Ectodermal cell (in vitro differentiated cells): ENCODE results near the gene ESPNL.

ENCODE experiments used
- H3K27ac ChIP-seq: 2 replicates; pipeline ENCODE4 v1.7.0; 2013; ENCODE audit warnings: mild to moderate bottlenecking, low read depth, low read length; ENCODE audit not compliant: insufficient read depth, poor library complexity, severe bottlenecking
- H3K27me3 ChIP-seq: 2 replicates; pipeline ENCODE4 v1.7.0; 2013; ENCODE audit warnings: mild to moderate bottlenecking, low read length; ENCODE audit not compliant: insufficient read depth, control insufficient read depth, poor library complexity, severe bottlenecking
- H3K36me3 ChIP-seq: one replicate; pipeline ENCODE4 v1.7.0; 2013; ENCODE audit warnings: low read length; ENCODE audit not compliant: control insufficient read depth, insufficient read depth
- H3K4me1 ChIP-seq: one replicate; pipeline ENCODE4 v1.7.0; 2013; ENCODE audit warnings: low read length; ENCODE audit not compliant: control insufficient read depth, insufficient read depth
- H3K4me3 ChIP-seq: 2 replicates; pipeline ENCODE4 v1.7.0; 2013; ENCODE audit warnings: low read depth, low read length, control low read depth; ENCODE audit not compliant: insufficient read depth
- H3K9me3 ChIP-seq: 2 replicates; pipeline ENCODE4 v1.7.0; 2013; ENCODE audit warnings: mild to moderate bottlenecking, low read length, moderate library complexity; ENCODE audit not compliant: control insufficient read depth
- WGBS, 2 experiments: methylation state at CpG; one replicate each; pipeline ENCODE4 v1.1.7; 2013; ENCODE audit warnings: missing lambda C conversion rate in 2 of 2; 5-methylcytosine and 5-hydroxymethylcytosine counted together

ESPNL gene

DNA sequence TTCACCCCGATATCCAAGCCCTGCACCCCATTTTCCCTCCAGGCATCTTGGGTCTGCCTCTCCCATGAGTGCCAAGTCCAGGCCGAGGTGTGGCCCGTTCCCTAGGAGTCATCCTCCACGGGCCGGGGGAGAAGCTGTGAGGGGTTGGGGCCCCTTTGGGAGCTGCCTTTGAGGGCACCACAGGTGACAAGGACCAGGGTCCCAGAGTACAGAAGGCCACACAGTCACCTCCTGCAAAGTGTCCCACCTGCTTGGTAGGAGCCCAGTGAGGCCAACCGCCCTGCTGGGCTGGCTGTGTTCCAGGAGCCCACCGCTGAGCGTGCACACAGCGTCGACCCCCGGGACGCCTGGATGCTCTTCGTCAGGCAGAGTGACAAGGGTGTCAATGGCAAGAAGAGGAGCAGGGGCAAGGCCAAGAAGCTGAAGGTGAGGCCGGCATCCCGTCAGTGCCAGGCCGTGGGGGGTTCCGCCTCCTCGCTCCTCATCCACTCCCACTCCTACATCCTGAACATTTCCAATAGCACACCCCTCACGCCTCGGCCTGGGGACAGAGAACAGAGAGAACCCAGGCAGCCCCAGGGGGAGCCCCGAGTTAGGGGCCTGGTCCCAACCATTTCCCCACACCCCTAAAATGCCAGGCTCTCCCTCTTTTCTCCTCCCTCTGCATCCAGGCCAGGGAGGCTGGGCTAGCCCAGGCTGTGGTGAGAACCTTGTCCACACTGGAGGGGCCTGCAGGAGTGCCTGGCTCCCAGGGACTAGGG is 61.3 kb downstream of the ESPNL start:
- 91 to 92% methylated on average over 21 of the region's 21 CpGs for WGBS, 2 experiments
- Histone ChIP-seq H3K4me1 (peaks cover 5% of the 10 kb centered on the region), H3K36me3 (no peaks in the 10 kb centered on the region), H3K4me3 (no peak overlapping the region), H3K9me3 (no peaks in the 10 kb centered on the region), H3K27ac (no peak overlapping the region), H3K27me3 (peaks cover 76% of the 10 kb centered on the region)

DNA sequence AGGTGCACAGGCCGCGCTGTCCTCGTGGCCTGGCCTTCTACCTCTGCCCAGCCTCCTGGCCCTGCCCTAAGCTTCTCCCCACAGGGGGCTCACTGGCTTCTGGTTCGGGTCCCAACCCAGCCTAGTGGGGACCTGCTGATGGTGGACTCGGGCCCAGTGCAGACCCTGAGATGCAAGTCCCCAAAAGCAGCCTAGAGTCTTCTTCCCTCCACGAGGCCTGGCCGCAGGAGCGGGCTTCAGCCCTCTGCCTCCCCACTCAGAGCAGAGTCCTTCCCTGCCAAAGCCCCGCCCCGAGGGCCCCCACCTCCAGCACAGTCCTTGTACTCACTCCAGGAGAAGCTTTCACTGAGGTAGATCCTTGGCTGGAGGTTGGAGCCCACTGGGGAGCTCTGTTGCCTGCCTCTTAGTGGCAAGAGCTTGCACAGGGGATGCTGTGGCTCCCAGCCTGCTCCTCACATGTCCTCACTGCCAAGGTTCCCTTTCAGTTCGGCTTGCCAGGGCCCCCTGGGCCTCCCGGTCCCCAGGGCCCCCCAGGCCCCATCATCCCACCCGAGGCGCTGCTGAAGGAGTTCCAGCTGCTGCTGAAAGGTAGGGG is 62.2 kb downstream of the ESPNL start:
- peaks cover 5% of the 10 kb centered on the region for H3K4me1 ChIP-seq
- 89 to 91% methylated on average over 14 of the region's 14 CpGs for WGBS, 2 experiments
- H3K4me3 ChIP-seq: no peak overlapping the region
- no peak overlapping the region for H3K27ac ChIP-seq
- no peaks in the 10 kb centered on the region for H3K9me3 ChIP-seq
- H3K36me3 ChIP-seq: no peaks in the 10 kb centered on the region
- H3K27me3 ChIP-seq: peaks cover 76% of the 10 kb centered on the region

DNA sequence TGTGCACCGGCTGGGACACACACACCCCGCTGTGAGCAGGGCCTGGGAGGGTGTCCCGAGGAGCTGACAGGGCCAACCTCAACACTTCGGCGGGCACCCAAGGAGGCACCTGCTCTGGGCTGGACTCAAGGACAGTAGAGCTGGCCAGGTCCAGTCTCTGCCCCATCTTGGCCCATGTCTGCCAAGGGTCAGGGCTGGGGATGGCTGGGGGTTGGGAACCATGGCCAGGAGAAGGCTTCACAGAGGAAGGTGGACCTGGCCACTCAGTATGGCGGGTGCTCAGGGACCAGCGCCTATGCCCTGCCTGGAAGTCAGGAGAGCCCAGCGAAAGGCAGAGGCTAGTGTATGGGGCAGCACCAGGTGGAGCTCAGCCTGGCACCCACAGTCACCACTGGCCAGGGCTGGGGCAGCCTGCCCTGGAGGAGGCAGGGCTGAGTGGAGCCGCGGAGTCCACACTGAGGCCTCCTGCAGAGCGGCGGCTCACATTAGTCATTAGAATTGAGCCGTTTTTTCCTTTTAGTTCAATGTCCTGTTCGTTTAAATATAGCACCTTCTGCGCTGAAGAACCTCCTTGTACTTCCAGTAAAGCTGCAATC is 62.8 kb downstream of the ESPNL start:
- Histone ChIP-seq H3K27ac (no peak overlapping the region), H3K4me3 (no peak overlapping the region), H3K27me3 (peaks cover 76% of the 10 kb centered on the region), H3K4me1 (peaks cover 5% of the 10 kb centered on the region), H3K9me3 (no peaks in the 10 kb centered on the region), H3K36me3 (no peaks in the 10 kb centered on the region)
- WGBS, 2 experiments: 75 to 81% methylated on average over 15 of the region's 15 CpGs

DNA sequence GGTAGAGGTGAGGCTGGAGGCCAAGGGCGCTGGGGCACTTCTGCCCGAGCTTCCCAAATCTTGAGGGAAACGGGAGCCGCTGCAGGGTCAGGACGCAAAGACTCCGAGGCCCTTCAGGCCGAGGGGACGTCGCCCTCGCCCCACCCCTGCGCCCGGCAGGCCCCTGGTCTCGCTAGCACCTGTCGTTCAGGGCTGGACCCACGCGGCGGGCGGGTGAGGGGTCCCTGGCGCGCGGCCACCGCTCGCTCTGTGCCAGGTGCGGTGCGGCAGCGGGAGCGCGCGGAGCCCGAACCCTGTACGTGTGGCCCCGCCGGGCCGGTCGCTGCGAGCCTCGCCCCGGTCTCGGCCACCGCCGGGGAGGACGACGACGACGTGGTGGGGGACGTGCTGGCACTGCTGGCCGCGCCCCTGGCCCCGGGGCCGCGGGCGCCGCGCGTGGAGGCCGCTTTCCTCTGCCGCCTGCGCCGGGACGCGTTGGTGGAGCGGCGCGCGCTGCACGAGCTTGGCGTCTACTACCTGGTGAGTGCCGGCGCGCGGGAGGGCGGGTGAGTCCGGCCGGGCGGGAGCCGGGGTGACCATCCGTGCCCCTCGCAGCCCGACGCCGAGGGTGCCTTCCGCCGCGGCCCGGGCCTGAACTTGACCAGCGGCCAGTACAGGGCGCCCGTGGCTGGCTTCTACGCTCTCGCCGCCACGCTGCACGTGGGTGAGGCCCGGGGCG is 63.5 kb downstream of the ESPNL start:
- no peaks in the 10 kb centered on the region for H3K36me3 ChIP-seq
- no peaks in the 10 kb centered on the region for H3K9me3 ChIP-seq
- H3K4me1 ChIP-seq: no peaks in the 10 kb centered on the region
- peaks cover 70% of the 10 kb centered on the region for H3K27me3 ChIP-seq
- no peak overlapping the region for H3K27ac ChIP-seq
- peak overlapping the region; percentile 27 for H3K4me3 ChIP-seq
- WGBS, 2 experiments: 8 to 10% methylated on average over 95 of the region's 95 CpGs

DNA sequence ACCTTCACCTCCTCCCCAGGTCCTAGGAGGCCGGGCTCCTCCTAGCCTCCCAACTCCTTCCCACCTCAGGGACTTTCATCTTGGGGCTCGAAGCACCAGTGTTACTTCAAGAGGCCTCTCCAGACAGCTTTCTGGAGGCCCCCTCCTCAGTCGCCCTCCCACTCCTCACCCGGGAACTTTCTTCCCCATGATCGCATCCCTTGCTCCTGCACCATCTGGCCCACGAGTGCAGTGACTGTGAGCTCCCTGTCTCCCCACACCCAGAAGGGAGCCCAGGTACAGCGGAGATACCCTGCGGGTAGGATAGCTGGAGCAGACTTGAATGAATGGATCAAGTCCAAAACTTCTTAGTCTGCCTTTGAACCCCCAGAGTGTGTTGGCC is 64.8 kb downstream of the ESPNL start:
- Histone ChIP-seq H3K27ac (no peak overlapping the region), H3K4me3 (no peak overlapping the region), H3K36me3 (peaks cover 9% of the 10 kb centered on the region), H3K27me3 (peaks cover 61% of the 10 kb centered on the region), H3K4me1 (no peaks in the 10 kb centered on the region), H3K9me3 (no peaks in the 10 kb centered on the region)
- 93 to 94% methylated on average over 8 of the region's 8 CpGs for WGBS, 2 experiments

DNA sequence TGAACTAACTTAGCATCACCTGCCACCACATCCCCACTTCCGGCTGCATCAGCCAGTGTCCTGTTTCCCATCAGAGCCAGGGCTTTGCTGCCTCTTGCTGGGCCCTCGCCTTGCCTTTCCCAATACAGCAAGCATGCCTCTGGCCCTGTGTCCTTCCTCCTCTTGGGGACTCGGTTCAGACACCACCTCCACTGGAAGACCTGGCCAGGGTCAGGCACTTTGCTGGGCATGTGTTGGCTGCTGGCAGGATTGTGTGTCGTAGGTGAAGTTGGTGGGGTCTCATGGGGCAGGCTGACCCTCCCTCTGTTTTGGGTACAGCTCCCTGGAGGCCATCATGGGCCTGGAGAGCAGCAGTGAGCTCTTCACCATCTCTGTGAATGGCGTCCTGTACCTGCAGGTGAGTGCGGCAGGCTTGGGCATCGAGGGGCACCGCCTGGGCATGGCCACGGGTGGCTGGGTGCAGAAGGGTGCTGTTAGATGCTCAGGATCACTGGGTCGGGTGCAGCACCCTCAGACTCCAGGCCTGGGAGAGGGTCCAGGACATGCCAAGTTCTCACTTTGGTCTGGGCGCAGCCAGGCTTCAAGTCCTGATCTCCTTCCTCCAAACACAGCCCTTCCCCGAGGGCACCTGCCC is 65.3 kb downstream of the ESPNL start:
- H3K36me3 ChIP-seq: peaks cover 9% of the 10 kb centered on the region
- no peaks in the 10 kb centered on the region for H3K9me3 ChIP-seq
- no peaks in the 10 kb centered on the region for H3K4me1 ChIP-seq
- no peak overlapping the region for H3K27ac ChIP-seq
- peaks cover 56% of the 10 kb centered on the region for H3K27me3 ChIP-seq
- WGBS, 2 experiments: 94 to 95% methylated on average over 12 of the region's 12 CpGs
- no peak overlapping the region for H3K4me3 ChIP-seq

DNA sequence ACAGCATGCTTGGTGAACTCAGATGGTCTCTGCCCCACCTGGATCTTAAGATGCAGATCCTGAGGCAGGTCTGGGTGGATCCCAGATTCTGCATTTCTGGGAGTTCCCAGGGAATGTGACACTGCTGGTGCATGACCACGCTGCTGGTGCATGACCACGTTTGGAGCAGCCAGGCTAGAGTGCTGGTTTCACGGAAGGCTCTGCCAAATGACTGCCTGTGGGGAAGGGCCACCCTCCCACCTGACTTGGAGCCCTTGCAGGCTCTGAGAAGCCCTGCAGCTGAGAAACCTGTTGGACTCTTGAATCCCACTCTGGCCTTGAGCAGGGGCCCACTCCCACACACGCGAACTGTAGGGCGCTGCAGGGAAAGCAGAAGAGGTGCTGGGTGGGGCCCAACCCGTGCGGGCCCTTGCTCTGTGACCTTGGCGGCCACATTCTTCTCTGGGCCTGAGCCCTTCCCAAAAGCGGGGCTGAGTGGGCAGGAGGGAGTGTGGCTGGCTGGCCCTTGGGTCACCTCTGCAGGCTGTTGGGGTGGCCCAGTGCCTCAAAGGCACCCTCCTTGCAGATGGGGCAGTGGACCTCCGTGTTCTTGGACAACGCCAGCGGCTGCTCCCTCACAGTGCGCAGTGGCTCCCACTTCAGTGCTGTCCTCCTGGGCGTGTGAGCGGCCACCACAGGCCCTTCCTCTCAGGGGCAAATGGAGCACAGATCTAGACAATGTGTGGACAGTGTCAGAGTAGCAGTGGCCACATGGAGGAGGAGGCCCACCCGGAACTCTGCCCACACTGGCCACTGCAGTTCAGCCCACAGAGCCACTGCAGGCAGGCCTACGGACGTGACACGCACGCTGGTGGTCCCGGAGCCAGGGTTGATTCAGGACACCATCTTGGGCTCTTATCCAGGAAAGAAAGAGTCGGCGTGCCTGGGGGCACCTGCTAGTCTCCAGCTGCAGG is 66.5 kb downstream of the ESPNL start:
- WGBS, 2 experiments: 93% methylated on average over 24 of the region's 24 CpGs
- Histone ChIP-seq H3K36me3 (peaks cover 13% of the 10 kb centered on the region), H3K4me3 (no peak overlapping the region), H3K9me3 (no peaks in the 10 kb centered on the region), H3K4me1 (no peaks in the 10 kb centered on the region), H3K27ac (no peak overlapping the region), H3K27me3 (peaks cover 43% of the 10 kb centered on the region)

DNA sequence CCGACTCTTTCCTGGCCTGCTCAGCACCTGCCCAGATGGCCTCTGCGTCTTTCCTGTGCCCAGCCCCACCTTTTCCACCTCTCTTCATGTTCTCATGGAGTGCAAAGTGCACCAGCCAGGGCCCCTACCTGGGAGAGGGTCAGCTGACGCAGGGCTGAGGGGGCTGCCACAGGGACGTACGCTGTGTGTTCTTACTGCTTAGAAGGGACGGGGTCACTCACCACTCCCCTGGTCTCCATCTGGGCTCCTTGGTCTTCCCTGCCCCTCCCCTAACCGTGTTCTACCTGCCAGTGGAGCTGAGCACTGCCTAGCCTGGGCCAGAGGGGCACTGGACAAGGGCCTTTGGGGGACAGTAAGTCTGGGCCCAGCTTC is 67.2 kb downstream of the ESPNL start:
- no peak overlapping the region for H3K27ac ChIP-seq
- H3K27me3 ChIP-seq: peaks cover 36% of the 10 kb centered on the region
- 92% methylated on average over 7 of the region's 7 CpGs for WGBS, 2 experiments
- no peak overlapping the region for H3K4me3 ChIP-seq
- H3K9me3 ChIP-seq: no peaks in the 10 kb centered on the region
- no peaks in the 10 kb centered on the region for H3K4me1 ChIP-seq
- H3K36me3 ChIP-seq: peaks cover 15% of the 10 kb centered on the region

DNA sequence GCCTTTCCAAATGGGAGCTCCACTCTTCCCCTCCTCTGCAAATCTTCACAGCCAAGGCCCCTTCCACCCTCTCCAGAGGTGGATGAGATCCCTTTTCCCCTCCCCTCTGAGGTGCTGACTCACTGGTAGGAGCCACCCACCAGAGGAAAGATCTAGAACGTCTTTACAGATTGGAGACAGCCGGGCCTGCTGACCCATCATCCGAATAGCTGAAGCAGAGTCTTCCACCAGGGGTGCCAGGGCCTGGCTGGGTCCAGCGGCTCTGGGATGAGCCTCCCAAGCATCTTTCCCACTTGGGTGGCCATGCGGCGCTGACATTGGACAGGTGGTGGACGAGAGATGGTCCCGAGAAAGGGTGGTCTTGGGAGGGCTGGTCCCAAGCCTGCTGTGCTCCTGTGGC is 67.6 kb downstream of the ESPNL start:
- Histone ChIP-seq H3K27me3 (peaks cover 32% of the 10 kb centered on the region), H3K27ac (no peak overlapping the region), H3K36me3 (peaks cover 15% of the 10 kb centered on the region), H3K4me1 (no peaks in the 10 kb centered on the region), H3K9me3 (no peaks in the 10 kb centered on the region), H3K4me3 (no peak overlapping the region)
- 94 to 95% methylated on average over 8 of the region's 8 CpGs for WGBS, 2 experiments
